Stimulated activated naive B cell treated with anti-CD40 and anti-IgM and Interleukin-4, amounts not matched to agents 10 μg/mL and 1 μg/mL and 100 μg/mL, for 72 hours (primary cell): ENCODE data around the gene WDR11.

Experiments
- ATAC-seq, 2 donors: fragments of 150-1000 bp; cut with Tn5 transposase; replicated peaks; 2 replicates each; pipeline ENCODE4 v1.10.0; 2021; ENCODE audit warnings: moderate library complexity in 1 of 2
- DNase-seq: peaks from one replicate; pipeline ENCODE4 v3.0.0; 2021
- H3K27ac Mint-ChIP-seq: one replicate; pipeline ENCODE4 v1.8.0; 2022; ENCODE audit warnings: mild to moderate bottlenecking, mixed read lengths
- H3K27me3 Mint-ChIP-seq, 2 donors: one replicate each; pipeline ENCODE4 v1.8.0; 2022; ENCODE audit warnings: mixed read lengths in 2 of 2
- H3K36me3 Mint-ChIP-seq, 2 donors: one replicate each; pipeline ENCODE4 v1.8.0; 2022; ENCODE audit warnings: mixed read lengths in 2 of 2, mild to moderate bottlenecking in 1 of 2
- H3K4me1 Mint-ChIP-seq, 2 donors: one replicate each; pipeline ENCODE4 v1.8.0; 2022; ENCODE audit warnings: mixed read lengths in 2 of 2, mild to moderate bottlenecking in 1 of 2
- H3K4me3 Mint-ChIP-seq, 2 donors: one replicate each; pipeline ENCODE4 v1.8.0; 2022; ENCODE audit warnings: mild to moderate bottlenecking in 2 of 2, mixed read lengths in 2 of 2, moderate library complexity in 1 of 2
- H3K9me3 Mint-ChIP-seq, 2 donors: one replicate each; pipeline ENCODE4 v1.8.0; 2022; ENCODE audit warnings: mixed read lengths in 2 of 2, mild to moderate bottlenecking in 1 of 2

Gene WDR11

DNA sequence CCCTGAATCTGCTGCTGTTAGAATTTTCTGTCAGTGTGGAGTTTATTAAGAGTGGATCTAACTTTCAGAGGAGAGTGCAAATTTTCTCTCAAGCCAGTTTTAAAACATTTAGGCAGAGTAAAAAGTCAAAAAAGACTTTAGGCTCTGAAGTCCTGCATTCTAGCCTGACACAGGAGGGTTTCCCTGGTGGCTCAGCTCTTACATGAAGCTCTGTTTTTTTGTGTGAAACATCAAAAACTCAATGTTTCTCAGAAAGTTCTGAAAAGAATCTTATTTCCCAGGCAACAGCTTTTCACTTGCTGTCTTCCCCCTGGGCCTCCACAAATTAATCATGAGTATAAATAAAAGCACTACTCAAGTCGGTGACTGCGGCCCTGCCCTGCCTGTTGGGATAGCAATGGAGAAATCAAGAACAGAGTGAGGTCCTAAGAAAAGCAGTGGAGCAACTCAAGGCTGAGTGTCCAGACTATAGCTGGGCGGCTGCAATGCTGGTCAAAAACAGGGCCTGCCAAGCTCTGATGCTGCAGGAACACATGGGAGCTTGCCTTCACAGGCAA is 22.3 kb upstream of the WDR11 start:
- no peak overlapping the region for H3K4me3 Mint-ChIP-seq
- ATAC-seq (no peak), DNase-seq (no peak)
- H3K9me3 Mint-ChIP-seq, result no peaks in the 10 kb centered on the region
- peaks cover 5 to 10% of the 10 kb centered on the region in 2 donors for H3K27me3 Mint-ChIP-seq
- peak overlapping the region; percentile 9 for H3K27ac Mint-ChIP-seq
- peaks cover 14 to 24% of the 10 kb centered on the region in 2 donors for H3K4me1 Mint-ChIP-seq
- H3K36me3 Mint-ChIP-seq, result peaks cover 0 to 3% of the 10 kb centered on the region in 2 donors

DNA sequence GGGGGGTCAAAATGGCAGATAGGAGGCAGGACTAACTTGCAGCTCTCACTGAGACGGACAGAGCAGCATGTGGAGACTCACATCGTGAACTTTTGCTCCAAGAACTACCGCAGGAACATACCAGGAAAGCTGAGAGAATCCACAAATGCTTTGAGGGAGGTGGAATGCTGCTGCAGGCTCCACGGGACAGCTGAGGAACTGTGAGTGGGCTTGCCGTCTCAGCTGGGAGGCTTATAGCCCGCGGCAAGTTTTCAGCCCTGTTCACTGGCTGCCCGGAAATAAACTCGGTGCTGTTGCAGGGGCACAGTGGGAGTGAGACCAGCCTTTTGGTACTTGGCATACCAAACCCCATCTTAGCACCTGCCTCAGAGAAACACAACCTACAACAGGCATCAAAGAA is 19.1 kb upstream of the WDR11 start:
- DNase-seq (no peak), ATAC-seq (no peak)
- no peaks in the 10 kb centered on the region for H3K9me3 Mint-ChIP-seq
- H3K27me3 Mint-ChIP-seq, result peaks cover 5% of the 10 kb centered on the region in 2 donors
- no peak overlapping the region for H3K4me3 Mint-ChIP-seq
- H3K4me1 Mint-ChIP-seq, result peaks cover 7 to 12% of the 10 kb centered on the region in 2 donors
- H3K36me3 Mint-ChIP-seq, result peaks cover 0 to 3% of the 10 kb centered on the region in 2 donors
- no peak overlapping the region for H3K27ac Mint-ChIP-seq

DNA sequence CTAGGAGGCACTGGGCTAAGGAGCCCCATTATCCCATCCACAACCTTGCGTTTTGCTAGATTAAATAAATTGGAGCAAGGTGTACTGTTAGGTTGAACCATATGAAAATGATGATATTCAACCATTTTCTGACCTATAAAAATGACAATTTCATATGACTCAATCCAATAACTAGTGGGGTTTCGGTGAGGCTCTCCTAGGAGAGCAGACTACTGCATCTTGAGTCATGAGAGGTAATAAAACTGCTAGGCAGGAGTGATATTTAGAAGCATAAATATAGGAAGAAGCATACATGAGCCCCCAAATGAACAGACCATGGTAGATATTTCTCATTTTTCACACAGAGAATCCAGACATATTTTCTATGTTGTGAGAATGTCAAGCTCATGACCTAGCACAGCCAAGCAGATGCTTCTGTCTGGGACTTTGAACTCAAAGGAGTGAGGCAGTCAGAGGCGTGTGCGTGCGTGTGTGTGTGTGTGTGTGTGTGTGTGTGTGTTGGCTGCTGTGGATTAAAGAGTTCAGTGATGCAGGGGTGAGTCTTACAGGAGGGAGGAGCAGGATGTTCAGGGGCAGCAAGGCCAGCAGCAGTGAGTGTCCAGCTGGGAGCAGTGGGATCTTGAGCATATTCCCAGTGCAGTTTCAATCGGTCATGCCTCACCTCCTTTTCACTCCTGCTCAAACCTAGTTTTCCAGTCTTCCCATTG is 17.8 kb upstream of the WDR11 start:
- DNase-seq (no peak), ATAC-seq (no peak)
- Mint-ChIP-seq H3K4me3 (no peak overlapping the region), H3K36me3 (peaks cover 0 to 3% of the 10 kb centered on the region in 2 donors), H3K9me3 (no peaks in the 10 kb centered on the region), H3K27me3 (peaks cover 9 to 11% of the 10 kb centered on the region in 2 donors), H3K27ac (no peak overlapping the region), H3K4me1 (peaks cover 0 to 3% of the 10 kb centered on the region in 2 donors)

DNA sequence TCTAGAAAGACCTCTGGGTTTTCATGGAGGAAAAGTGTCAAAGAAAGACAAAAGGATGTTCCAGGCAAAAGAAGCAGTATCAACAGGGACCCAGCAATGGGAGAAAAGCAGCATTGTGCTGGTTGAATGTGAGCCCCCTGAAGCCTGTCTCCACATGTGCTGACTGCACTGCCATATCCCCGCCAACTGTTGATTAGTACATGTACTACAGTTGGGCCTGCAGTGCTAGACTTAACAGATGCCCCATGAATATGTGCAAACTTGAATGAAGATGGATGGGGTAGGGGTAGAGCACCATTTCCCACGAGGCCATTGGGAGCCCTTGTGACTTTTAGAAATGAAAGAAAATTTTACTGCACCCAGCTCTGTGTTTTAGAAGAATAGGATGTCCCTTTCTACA is 15.6 kb upstream of the WDR11 start:
- no peak overlapping the region for H3K27ac Mint-ChIP-seq
- no peaks in the 10 kb centered on the region for H3K36me3 Mint-ChIP-seq
- no peaks in the 10 kb centered on the region for H3K9me3 Mint-ChIP-seq
- no peaks in the 10 kb centered on the region for H3K4me1 Mint-ChIP-seq
- no peak overlapping the region for H3K4me3 Mint-ChIP-seq
- DNase-seq (no peak), ATAC-seq (no peak)
- peaks cover 5 to 7% of the 10 kb centered on the region in 2 donors for H3K27me3 Mint-ChIP-seq

DNA sequence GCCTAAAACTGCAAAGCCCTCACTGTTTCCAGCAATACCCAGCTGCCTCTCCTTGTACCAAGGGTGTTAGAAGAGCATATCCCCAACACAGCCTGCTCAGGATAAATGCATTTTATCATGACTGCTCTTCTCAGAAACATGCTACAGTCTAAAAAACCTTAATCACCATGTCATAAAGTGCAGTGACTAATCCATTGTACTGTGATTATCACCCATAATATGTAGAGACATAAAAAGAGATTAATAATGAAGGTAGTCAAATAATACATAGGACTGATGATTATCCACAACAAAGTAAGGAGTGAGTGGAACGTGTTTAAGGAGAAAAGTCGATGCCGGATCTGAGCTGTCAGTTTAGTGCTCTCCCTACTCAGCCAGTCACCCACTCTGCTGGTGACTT is 12.2 kb upstream of the WDR11 start:
- Mint-ChIP-seq H3K9me3 (peaks cover 1 to 4% of the 10 kb centered on the region in 2 donors), H3K27me3 (peaks cover 4 to 6% of the 10 kb centered on the region in 2 donors), H3K36me3 (peaks cover 4 to 5% of the 10 kb centered on the region in 2 donors), H3K4me3 (no peak overlapping the region), H3K27ac (peak overlapping the region; percentile 5), H3K4me1 (no peaks in the 10 kb centered on the region)
- DNase-seq (no peak), ATAC-seq (no peak)

DNA sequence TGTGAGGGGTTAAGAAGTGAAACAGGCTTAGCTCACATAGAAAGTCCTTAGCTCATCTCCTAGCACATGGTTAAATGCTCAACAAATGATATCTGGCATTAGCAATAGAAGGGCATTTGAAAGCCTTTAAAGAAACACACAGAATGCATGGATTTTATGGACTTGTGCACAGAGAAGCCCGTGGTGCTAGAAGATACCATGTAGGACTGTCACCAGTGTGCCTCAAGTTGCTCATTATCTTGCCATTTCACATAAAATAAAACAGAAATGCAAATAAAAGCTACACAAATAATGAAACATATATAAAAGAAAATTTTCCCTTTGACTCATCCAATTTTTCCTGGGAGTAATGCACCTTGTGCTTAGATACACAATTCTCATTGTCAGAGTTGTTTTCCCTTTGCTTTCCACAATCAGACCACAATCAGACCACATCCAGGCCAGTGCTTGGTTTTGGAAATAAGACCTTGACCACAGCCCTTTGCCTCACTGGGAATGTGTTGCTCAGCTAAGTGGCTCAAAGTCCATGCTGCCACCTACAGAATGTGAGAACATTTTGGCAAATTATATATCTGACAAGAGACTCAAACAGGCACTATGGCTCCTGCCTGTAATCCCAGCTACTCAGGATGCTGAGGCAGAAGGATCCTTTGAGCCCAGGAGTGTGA is 9.5 kb upstream of the WDR11 start:
- Mint-ChIP-seq H3K4me3 (no peak overlapping the region), H3K36me3 (peaks cover 4 to 8% of the 10 kb centered on the region in 2 donors), H3K9me3 (peaks cover 1 to 4% of the 10 kb centered on the region in 2 donors), H3K27me3 (peaks cover 4 to 6% of the 10 kb centered on the region in 2 donors), H3K27ac (no peak overlapping the region), H3K4me1 (peaks cover 0 to 11% of the 10 kb centered on the region in 2 donors)
- no peak for DNase-seq
- no peak for ATAC-seq

DNA sequence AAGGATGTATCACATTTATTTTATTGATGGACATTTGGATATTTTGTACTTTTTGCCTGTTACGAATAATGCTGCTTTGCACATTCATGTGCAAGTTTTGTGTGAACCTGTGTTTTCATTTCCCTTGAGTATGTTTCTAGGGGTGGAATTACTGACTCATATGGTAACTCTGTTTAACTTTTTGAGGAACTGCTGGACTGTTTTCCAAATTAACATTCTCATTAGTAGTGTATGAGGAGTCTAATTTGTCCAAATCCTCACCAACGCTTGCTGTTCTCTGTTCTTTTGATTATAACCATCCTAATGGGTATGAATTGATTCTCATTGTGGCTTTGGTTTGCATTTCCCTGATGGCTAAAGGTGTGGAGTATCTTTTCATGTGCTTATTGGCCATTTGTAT is 3.2 kb downstream of the WDR11 start:
- DNase-seq (no peak), ATAC-seq (no peak)
- Mint-ChIP-seq H3K4me3 (no peak overlapping the region), H3K27ac (no peak overlapping the region), H3K9me3 (peaks cover 1 to 4% of the 10 kb centered on the region in 2 donors), H3K36me3 (peaks cover 12 to 19% of the 10 kb centered on the region in 2 donors), H3K27me3 (no peaks in the 10 kb centered on the region), H3K4me1 (peaks cover 26 to 45% of the 10 kb centered on the region in 2 donors)

DNA sequence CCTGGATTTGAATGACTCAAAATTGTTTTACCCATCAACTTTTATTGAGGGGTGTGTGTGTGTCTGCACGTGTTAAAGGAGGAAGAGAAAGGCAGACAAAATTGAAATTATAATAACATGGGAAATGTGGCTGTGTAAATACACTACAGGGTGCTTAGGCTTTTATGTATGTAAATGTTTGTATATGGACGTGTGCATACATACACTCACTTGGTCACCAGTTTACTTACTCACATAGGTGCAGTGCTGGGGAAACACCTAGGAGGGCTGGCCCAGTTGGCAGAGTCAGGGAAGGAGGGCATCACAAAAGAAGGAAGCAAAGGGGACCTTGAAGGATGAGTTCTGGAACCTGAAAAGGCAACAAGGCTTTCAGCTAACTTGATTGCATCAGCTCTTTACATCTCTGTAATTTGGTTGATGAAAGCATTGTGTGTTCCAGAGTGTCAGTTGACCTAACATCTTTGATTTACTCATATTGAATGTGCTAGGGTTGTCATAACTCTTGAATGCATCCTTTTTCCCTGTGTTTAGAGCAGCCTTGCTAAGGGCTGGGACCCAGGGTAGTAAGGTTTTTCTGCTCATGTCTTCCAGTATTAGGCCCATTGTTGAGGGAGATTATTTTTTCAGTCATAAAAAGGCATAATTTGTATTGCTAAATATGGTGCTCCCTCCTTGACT is 10.2 kb downstream of the WDR11 start:
- Mint-ChIP-seq H3K9me3 (no peaks in the 10 kb centered on the region), H3K27ac (no peak overlapping the region), H3K27me3 (no peaks in the 10 kb centered on the region), H3K4me1 (no peaks in the 10 kb centered on the region), H3K4me3 (no peak overlapping the region), H3K36me3 (peaks cover 14 to 20% of the 10 kb centered on the region in 2 donors)
- ATAC-seq, result no peak
- no peak for DNase-seq

DNA sequence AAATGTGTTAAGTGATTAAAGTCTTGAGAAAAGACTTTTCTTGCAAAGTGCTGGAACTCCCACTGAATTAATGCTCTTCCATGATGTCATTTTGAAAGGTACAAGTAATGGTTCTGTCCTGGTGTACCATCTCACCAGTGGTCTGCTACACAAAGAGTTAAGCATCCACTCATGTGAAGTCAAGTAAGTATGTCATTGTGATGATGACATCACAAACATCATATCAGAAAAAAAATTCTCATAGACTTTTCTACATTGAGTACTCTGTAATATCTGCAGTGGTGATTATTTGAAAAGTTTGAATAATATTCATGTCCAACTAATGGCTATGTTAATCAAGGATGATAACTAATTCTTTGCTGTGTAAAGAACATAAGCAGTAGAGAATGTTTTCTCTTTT is 22.6 kb downstream of the WDR11 start:
- Mint-ChIP-seq H3K4me3 (no peak overlapping the region), H3K36me3 (peaks cover 26 to 37% of the 10 kb centered on the region in 2 donors), H3K27ac (no peak overlapping the region), H3K27me3 (no peaks in the 10 kb centered on the region), H3K9me3 (peaks cover 0 to 2% of the 10 kb centered on the region in 2 donors), H3K4me1 (peaks cover 0 to 2% of the 10 kb centered on the region in 2 donors)
- ATAC-seq (no peak), DNase-seq (no peak)

DNA sequence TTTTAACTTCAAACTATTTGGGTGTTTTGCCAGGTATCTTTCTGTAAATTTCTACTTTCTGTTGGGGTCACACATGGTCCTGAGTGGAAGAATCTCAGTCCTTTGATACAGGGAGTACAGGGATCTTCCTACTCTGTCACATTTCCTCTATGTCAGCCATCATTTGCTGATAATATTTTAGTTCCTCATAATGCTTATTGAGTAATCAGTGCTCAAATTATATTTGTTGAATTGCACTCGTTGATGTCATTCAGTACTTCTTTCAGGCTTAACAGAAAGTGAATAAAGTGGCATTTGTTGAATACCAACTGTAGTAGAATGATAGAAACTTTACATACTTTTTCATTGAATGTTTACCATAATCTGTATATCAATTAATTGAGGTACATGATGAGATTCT is 31.9 kb downstream of the WDR11 start:
- no peaks in the 10 kb centered on the region for H3K27me3 Mint-ChIP-seq

DNA sequence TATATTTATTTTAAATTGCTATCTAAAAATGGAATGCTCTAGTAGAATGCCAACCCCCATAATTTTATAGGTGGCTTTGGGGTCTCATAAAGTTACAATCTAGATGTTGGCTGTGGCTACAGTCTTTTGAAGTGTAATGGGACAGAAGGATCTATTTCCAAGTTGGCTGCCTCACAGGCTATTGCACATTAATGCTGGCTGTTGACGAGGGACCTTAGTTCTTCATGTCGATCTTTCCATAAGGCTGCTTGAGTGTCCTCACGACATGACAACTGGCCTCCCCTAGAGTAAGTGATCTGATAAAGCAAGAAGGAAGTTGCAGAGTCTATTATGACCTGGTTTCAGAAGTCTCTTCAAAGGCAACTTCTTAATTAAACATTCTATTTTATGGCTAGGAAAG is 36.3 kb downstream of the WDR11 start:
- no peak for ATAC-seq
- no peaks in the 10 kb centered on the region for H3K27me3 Mint-ChIP-seq
- H3K9me3 Mint-ChIP-seq, result peaks cover 0 to 2% of the 10 kb centered on the region in 2 donors
- H3K4me1 Mint-ChIP-seq, result no peaks in the 10 kb centered on the region
- H3K36me3 Mint-ChIP-seq, result peaks cover 30 to 50% of the 10 kb centered on the region in 2 donors
- no peak overlapping the region for H3K4me3 Mint-ChIP-seq
- DNase-seq, result no peak
- H3K27ac Mint-ChIP-seq, result no peak overlapping the region

More for the DNA sequence above, 31.9 kb downstream of the WDR11 start:
- DNase-seq, result no peak
- Mint-ChIP-seq H3K4me1 (no peaks in the 10 kb centered on the region), H3K4me3 (no peak overlapping the region), H3K36me3 (peaks cover 25 to 42% of the 10 kb centered on the region in 2 donors), H3K9me3 (no peaks in the 10 kb centered on the region), H3K27ac (no peak overlapping the region)
- ATAC-seq, result no peak

DNA sequence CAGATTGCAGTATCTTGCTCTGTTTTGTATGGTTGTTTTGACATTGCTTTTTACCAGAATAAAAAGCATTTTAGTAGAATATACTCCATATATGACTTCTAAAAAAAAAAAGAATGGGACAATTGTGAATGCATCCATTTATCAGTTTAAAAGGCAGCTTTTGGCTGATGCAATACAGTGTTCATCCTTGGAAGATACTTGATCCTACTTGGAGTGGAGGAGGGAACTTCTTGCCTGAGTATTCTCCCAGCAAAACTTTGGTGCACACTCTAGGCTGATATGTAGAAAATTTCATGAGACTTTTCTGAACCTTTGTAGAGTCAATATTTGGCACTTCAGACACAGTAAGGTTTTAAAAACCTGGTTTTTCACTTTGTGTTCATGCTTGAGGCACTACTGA is 40.2 kb downstream of the WDR11 start:
- no peak overlapping the region for H3K4me3 Mint-ChIP-seq
- ATAC-seq (no peak), DNase-seq (no peak)
- H3K9me3 Mint-ChIP-seq, result peaks cover 0 to 3% of the 10 kb centered on the region in 2 donors
- no peaks in the 10 kb centered on the region for H3K27me3 Mint-ChIP-seq
- peaks cover 34 to 58% of the 10 kb centered on the region in 2 donors for H3K36me3 Mint-ChIP-seq
- no peak overlapping the region for H3K27ac Mint-ChIP-seq
- no peaks in the 10 kb centered on the region for H3K4me1 Mint-ChIP-seq

DNA sequence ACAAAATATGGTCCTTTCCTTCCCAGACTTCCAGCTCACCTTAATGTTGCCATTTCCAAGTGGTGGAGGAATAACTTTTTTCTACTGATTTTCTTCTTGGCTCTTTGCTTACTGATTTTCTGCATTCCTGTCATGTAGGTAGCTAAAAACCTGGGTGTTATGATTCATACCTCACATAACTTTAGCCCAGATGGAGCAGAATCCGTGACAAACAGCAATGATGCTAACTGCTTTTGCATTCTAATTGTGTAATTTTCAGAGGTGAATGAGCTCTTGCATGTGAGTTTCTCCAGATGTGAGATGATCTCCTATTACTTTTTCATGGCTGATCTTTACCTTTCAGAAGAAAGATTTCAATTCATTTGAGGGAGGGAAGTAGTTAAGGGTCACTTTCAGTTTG is 43.4 kb downstream of the WDR11 start:
- ATAC-seq, result no peak
- peaks cover 41 to 57% of the 10 kb centered on the region in 2 donors for H3K36me3 Mint-ChIP-seq
- H3K4me3 Mint-ChIP-seq, result no peak overlapping the region
- H3K27me3 Mint-ChIP-seq, result no peaks in the 10 kb centered on the region
- peaks cover 0 to 3% of the 10 kb centered on the region in 2 donors for H3K9me3 Mint-ChIP-seq
- no peaks in the 10 kb centered on the region for H3K4me1 Mint-ChIP-seq
- H3K27ac Mint-ChIP-seq, result no peak overlapping the region
- DNase-seq, result no peak

DNA sequence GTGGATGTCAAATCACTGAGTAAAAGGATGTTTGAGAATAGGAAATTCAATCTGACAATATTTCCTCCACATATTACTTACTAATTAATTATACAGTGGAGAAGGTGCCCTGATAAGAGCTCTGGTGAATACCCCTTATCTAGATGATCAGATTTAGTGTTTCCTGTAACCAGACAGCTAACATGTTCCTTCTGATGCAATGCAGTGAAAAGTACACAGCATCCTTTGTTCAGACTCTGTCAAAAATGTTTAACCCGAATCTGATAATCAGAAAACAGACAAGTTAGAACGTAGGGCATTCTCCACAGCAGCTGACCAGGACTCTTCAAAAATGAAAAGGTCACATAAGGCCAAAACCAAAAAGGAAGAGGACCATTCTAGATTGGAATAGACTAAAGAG is 46.2 kb downstream of the WDR11 start:
- no peak for ATAC-seq
- no peak for DNase-seq
- peaks cover 40 to 61% of the 10 kb centered on the region in 2 donors for H3K36me3 Mint-ChIP-seq
- peaks cover 0 to 2% of the 10 kb centered on the region in 2 donors for H3K9me3 Mint-ChIP-seq
- H3K27me3 Mint-ChIP-seq, result no peaks in the 10 kb centered on the region
- H3K4me1 Mint-ChIP-seq, result no peaks in the 10 kb centered on the region
- H3K27ac Mint-ChIP-seq, result no peak overlapping the region
- H3K4me3 Mint-ChIP-seq, result no peak overlapping the region
